DND-41 (cell line): Measurements from ENCODE around the gene SF3B6.

Source experiments
- EZH2 ChIP-seq: IDR thresholded peaks from 3 replicates; pipeline ENCODE4 v1.6.1; 2012; ENCODE audit warnings: borderline replicate concordance, low read depth, mild to moderate bottlenecking, moderate library complexity, low read length, inconsistent platforms; ENCODE audit not compliant: severe bottlenecking
- TF ChIP-seq, protein P1 (sequence below): IDR thresholded peaks from 2 replicates; pipeline ENCODE4 v1.5.1; 2012; ENCODE audit warnings: borderline replicate concordance, low read length, moderate library complexity, mild to moderate bottlenecking; ENCODE audit not compliant: poor library complexity, severe bottlenecking; ENCODE audit errors: extremely low read depth

DNA sequence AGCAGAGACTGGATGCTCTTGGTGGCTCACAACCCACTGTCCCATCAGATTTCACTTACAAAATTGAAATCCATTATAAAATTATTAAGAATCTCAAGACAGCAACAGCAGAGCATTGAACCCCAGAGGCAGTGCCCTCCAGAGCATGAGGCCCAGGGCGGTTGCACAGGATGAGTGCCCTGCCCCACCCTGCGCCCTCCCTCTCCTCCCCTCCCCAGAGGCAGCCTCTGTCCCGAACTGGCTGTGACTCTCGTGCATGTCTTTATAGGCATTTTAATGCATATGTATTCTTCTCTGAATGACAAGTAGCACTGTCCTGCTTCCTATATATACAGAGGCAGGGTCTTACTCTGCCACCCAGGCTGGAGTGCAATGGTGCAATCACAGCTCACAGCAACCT lies 55.9 kb downstream of the SF3B6 start:
- TF ChIP-seq, protein P1, sequence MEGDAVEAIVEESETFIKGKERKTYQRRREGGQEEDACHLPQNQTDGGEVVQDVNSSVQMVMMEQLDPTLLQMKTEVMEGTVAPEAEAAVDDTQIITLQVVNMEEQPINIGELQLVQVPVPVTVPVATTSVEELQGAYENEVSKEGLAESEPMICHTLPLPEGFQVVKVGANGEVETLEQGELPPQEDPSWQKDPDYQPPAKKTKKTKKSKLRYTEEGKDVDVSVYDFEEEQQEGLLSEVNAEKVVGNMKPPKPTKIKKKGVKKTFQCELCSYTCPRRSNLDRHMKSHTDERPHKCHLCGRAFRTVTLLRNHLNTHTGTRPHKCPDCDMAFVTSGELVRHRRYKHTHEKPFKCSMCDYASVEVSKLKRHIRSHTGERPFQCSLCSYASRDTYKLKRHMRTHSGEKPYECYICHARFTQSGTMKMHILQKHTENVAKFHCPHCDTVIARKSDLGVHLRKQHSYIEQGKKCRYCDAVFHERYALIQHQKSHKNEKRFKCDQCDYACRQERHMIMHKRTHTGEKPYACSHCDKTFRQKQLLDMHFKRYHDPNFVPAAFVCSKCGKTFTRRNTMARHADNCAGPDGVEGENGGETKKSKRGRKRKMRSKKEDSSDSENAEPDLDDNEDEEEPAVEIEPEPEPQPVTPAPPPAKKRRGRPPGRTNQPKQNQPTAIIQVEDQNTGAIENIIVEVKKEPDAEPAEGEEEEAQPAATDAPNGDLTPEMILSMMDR = no peak
- TF ChIP-seq EZH2 = no peak
